K562 (cell line): Measurements from ENCODE around the gene SULT2B1. TPM values are rescaled to one million over a fixed set of nuclear protein-coding genes. Genes with fewer than 3 reads are reported as not detected.

Source experiments
- FOSL1 ChIP-seq: fragments of 200-800 bp; sonication (Bioruptor generic); conservative IDR thresholded peaks from 2 replicates; pipeline ENCODE4 v1.6.1; 2016; ENCODE audit warnings: missing genetic modification characterization, missing compliant biosample characterization
- TSHZ1 ChIP-seq: fragments of 250-450 bp; sonication (Bioruptor Pico); IDR thresholded peaks from 2 replicates; pipeline ENCODE4 v1.4.0; 2020; ENCODE audit warnings: mild to moderate bottlenecking, moderate library complexity
- ZNF318 ChIP-seq, 2 experiments: fragments of 450-650 bp; IDR thresholded peaks; 2 replicates each; pipeline ENCODE4 v1.6.1; 2016; ENCODE audit warnings: mild to moderate bottlenecking in 2 of 2, borderline replicate concordance in 1 of 2, low read depth in 1 of 2, moderate library complexity in 1 of 2
- ZNF407 ChIP-seq: fragments of 450-650 bp; IDR thresholded peaks from 2 replicates; pipeline ENCODE4 v1.6.1; 2016; ENCODE audit warnings: low read depth
- polyA plus RNA-seq, 8 experiments: library from polyadenylated mRNA; depleted of rRNA in 4 of 8; stranded (reverse) in 5 of 8; unstranded in 3 of 8; fragments of >200 nt; fragmentation: Nextera tagmentation in 2 of 8; fragmentation: Illumina TruSeq in 1 of 8; extraction: Ambion mirVana in 2 of 8; extraction: Trizol in 1 of 8; gene quantifications; 2 replicates each; pipeline versions ENCODE4 v1.2.1 to v1.2.3, GENCODE V29; 2011 to 2014; ENCODE audit warnings: inconsistent platforms in 1 of 8, missing spikeins in 1 of 8
- total RNA-seq, 7 experiments: library from RNA; depleted of rRNA in 6 of 7; stranded (reverse); fragments of >200 nt in 6 of 7; fragmentation: Illumina TruSeq in 2 of 7; extraction: Trizol in 2 of 7; gene quantifications; 2 replicates each; pipeline versions ENCODE4 v1.2.1 to v1.2.3, GENCODE V29; 2011 to 2021; ENCODE audit warnings: low replicate concordance in 1 of 7
- TF ChIP-seq, protein P1 (sequence below): fragments of 250-450 bp; sonication (Bioruptor Pico); IDR thresholded peaks from 2 replicates; pipeline ENCODE4 v1.9.0; 2021; ENCODE audit warnings: mild to moderate bottlenecking

SULT2B1 gene
- total and polyA plus RNA-seq, 9 of the 15 experiments (the other 6 are each of a cell fraction or from before 2014, with no cell fraction given), result 0.09 to 0.62 (median 0.22) TPM; not detected in 2

DNA sequence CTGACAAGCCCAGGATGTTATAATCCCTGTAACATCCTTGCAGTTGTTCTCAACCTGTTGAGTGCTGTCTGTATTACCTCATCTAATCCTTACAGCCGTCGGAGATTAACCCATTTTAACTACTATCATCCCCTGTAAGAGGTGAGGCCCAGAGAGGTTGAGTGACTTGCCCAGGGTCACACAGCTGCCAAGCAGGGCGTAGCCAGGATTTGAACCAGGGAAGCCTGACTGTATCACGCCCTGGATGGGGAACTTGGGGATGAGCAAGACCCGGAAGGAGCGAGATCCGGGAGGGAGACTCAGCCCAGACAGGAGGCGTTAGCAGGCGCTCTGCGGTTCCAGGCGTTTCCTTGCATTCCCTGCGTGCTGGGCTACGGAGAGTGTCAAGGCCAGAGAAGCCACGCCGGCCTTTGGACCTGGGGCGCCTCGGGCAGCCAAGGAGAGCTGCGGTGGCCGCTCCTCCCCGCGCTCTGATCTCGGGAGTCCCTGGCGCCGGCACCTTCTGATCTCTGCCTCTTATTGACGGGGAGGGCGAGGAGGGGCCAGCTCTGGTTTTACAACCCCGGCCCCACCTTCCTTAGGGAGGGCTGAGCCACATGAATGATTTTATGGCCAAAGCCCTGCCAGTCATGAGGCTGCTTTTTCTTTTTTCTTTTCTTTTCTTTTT is 6.2 kb downstream of the SULT2B1 start (continued):
- no peak for TF ChIP-seq ZNF318 (IDR thresholded peaks at IDR 0.05; ENCODE audit: borderline replicate concordance in 1 of 2, low read depth in 1 of 2)
- TF ChIP-seq FOSL1 (tag), result no peak
- no peak for TF ChIP-seq ZNF407
- TF ChIP-seq TSHZ1, result no peak
- TF ChIP-seq, protein P1, sequence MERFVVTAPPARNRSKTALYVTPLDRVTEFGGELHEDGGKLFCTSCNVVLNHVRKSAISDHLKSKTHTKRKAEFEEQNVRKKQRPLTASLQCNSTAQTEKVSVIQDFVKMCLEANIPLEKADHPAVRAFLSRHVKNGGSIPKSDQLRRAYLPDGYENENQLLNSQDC, result no peak
